IPS-18c (cell line): ENCODE data around the gene CHST4.
A peak's percentile ranks its signal among the peaks of the same experiment; 100 is the strongest.
"Not testable (repeated sequence)": the region's sequence is repeated elsewhere in the genome, so short reads cannot be mapped to it uniquely, and the experiment has no call there.

Source experiments
- H3K4me3 ChIP-seq: 2 replicates; pipeline ENCODE4 v1.7.0; 2013; ENCODE audit warnings: low read depth, mild to moderate bottlenecking, low read length, moderate library complexity; ENCODE audit not compliant: insufficient read depth
- H3K9me3 ChIP-seq: one replicate; pipeline ENCODE4 v1.6.1; 2013; ENCODE audit warnings: mild to moderate bottlenecking, low read length, moderate library complexity; ENCODE audit not compliant: control insufficient read depth, insufficient read depth

The CHST4 gene

DNA sequence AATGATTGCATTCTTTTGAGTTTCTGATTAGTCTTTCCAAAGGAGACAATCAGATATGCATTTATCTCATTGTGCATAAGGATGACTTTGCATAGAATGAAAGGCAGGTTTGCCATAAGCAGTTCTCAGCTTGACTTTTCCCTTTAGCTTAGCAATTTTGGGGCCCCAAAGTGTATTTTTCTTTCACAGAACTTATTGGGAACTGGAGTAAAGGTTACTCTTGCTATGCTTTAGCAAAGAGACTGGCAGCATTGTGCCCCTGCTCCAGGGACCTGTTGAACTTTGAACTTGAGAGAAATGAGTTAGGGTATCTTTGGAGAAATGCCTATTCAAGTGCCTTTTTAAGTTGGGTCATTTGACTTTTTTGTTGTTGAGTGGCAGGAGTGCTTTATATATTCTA is 33.6 kb downstream of the CHST4 start:
- no peaks in the 10 kb centered on the region for H3K9me3 ChIP-seq
- no peak overlapping the region for H3K4me3 ChIP-seq

DNA sequence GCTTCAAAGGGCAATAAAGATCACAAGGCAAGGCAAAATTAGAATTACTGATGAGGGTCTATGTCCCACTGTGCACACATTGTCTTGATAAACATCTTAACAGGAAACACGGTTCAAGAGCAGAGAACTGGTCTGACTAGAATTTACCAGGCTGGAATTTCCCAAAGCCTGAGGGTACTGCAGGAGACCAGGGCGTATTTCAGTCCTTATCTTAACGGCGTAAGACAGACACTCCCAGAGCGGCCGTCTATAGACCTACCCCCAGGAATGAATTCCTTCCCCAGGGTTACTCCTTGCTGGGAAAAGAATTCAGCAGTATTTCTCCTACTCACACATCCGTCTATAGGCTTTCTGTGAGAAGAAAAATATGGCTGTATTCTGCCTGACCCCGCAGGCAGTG is 35.7 kb downstream of the CHST4 start:
- not testable (repeated sequence) for H3K4me3 ChIP-seq, H3K9me3 ChIP-seq

DNA sequence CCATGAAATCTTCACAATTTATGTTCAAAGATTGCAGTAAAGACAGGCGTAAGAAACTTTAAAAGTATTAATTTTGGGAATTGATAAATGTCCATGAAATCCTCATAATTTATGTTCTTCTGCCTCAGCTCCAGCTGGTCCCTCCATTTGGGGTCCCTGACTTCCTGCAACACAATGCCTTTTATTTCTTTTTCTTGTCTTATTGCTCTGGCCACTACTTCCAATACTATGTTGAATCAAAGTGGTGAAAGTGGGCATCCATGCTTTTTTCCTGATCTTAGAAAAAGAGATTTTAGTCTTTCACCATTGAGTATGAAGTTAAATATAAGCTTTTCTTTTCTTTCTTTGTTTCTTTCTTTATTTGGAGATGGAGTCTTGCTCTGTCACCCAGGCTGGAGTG is 36.3 kb downstream of the CHST4 start:
- Histone ChIP-seq H3K4me3 (no peak overlapping the region), H3K9me3 (no peaks in the 10 kb centered on the region)

DNA sequence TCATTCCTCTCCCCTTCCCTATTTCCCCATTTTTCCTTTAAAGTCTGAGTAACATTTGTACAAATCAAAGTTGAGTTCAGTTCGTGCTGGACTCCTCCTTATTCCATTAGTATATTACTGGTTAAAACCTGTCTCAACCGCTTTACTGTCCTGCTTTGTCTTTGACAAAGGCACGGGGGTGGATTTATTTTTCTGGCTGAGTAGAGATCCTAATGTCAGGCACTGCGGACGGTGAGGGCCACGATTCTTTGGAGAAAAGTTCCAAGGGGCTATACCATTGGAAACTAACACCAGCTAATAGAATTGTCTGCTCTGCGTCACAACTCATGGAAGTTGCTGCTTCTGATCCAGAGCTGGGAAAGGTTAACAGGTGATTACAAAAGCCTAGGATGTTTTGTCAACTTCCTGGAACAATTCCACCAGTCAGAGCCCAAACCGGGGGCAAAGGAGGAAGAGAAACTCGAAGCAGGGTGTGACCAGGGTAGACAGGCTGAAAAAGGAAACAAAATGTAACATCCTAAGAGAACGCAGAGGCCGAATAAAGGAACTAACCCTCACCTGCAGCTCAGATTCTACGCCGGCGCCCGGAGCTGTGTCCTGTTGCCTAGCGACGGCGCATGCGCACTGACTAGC is 38.2 kb downstream of the CHST4 start:
- Histone ChIP-seq H3K4me3 (peak overlapping the region; percentile 55), H3K9me3 (no peaks in the 10 kb centered on the region)

DNA sequence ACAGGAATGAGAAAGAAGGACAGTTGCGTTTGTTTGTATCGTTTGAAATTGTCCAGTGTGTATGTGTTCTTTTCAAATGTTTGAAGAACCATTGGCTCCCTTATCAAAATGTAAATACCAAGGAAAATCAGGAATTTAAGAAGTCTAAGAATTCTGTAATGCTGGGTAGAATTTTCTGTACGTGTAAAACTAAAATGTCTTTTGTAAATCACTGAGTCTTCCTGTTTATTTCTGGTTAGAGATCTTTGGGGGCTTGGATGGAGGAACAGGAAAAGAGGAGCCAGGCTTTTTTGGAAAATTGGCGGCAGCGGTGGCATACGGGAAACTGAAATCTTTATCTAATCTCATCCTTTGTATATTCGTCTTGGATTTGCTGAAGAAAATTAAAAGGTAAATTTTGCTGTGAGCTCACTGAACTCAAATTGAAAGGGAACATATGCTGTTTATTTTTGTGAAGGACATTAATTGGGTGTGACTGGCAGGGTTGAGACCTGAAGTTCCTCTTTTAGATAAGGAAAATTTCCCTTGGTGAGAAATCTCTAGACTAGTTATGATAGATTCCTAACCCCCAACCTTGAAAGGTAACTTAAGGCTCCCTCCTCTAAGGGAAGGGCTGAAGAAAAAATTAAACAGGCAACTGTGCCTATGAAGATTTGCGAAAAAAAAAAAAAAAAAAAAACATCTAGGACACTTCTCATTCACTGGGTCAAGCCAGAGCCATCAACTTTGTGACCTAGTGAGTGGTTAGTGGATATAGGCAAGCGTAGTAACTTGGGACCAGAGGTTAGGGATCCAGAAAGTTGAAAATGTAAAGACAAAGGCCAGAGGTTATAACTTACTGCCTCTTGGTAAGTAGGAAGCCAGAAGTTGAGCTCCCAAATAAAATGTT is 39.8 kb downstream of the CHST4 start:
- Histone ChIP-seq H3K9me3 (no peaks in the 10 kb centered on the region), H3K4me3 (no peak overlapping the region)

DNA sequence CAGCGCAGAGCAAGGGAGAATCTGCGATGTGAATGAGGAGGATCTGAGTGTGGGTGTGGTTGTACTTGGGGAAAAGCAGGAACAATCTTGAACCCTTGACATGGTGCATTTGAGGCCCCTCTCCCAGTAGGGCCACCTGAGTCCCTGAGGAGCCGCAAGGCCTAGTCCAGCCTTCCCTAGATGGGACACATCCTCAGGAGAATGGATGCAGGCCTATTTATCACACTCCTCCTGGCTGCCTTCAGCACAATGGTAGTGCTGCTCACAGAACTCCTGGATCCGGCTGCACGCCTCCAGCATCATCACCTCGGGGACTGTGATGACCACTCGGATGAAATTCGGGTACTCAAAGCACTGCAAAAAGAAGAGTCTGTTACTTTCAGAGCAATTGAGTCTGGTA is 41.7 kb downstream of the CHST4 start:
- Histone ChIP-seq H3K4me3 (no peak overlapping the region), H3K9me3 (no peaks in the 10 kb centered on the region)

DNA sequence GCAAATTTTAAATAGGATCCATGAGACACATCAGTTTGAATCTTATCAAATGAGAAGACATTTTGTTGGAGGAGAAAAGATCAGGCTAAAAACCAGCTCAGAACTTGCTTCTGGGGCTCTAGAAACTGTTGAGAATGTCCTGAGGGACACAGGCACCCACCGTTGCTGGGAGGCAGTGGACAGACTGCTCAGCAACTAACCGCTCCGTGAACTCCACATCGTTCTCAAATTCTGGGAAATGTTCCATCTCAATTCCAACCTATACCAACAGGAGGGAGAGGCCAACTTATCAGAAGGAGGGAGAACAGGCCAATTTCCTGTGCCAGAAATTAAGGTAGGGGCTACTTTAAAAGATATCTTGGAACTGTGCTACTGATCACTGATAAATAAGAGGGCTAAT is 42.3 kb downstream of the CHST4 start:
- Histone ChIP-seq H3K9me3 (no peaks in the 10 kb centered on the region), H3K4me3 (no peak overlapping the region)

DNA sequence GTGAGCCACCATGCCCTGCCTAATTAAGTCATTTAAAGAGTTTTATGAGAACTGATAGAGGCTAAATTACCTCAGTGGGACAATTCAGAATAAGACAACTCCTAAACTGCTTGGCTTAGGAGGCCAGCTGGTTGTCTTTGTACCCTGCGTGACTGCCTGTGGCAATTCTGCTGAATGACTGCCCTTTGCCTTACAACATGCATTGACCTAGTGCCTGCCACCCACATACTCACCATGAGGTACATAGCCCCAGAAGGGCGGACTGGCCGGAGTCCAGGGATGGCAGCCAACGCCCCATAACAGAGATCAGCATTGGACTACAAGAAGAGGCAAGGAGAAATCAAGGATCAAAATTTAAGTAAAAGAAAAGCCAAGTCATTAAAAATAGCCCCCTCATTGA is 43.4 kb downstream of the CHST4 start:
- H3K9me3 ChIP-seq = no peaks in the 10 kb centered on the region
- H3K4me3 ChIP-seq = no peak overlapping the region

DNA sequence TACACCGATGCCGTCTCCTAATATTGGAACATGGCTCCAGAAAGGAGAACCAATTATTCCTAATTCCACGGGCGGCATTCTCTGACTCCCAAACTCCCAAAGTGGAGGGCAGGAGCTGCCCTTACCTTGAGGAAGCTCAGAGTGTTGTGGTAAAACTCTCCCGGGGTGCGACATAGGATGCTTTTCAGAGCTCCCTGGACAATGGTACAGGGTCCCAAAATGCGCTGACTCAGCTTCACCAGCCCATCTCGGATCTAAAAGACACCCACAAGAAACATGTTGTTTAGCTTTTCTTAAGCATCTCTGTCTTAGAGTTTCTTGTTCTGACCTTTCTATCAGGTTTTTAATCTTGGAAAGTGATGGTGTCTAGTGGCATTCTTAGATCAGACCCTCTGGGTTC is 43.9 kb downstream of the CHST4 start:
- no peak overlapping the region for H3K4me3 ChIP-seq

DNA sequence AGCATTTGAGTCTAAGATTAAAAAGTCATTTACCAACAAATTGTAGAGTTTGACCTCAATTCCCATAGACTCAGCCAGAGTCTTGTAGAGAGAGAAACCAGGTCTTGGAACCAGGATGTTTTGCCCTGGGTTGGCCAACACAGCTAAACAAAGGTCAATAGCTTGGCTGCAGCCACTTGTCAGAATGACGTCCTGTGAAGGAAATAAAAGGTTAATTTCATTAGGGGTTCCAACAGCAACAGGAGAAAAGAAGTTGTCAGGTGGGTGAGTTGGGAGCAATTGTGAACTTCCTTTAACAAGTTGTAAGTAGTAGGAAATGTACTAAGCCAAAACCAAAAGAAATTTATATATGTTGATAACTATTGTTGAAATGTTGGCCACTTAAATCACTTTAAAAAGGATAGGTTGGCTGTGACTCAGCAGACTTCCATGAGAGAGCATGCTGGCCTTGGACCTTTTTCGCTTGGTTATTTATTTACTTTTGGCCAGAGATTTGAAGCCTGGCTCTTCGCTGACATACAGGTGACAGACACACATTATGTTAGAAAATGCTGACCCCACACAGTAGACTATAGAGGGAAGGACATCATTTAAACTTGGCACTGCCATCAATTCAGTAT is 46.4 kb downstream of the CHST4 start:
- H3K9me3 ChIP-seq = no peaks in the 10 kb centered on the region
- no peak overlapping the region for H3K4me3 ChIP-seq

More for the DNA sequence above, 43.9 kb downstream of the CHST4 start:
- H3K9me3 ChIP-seq = no peaks in the 10 kb centered on the region

DNA sequence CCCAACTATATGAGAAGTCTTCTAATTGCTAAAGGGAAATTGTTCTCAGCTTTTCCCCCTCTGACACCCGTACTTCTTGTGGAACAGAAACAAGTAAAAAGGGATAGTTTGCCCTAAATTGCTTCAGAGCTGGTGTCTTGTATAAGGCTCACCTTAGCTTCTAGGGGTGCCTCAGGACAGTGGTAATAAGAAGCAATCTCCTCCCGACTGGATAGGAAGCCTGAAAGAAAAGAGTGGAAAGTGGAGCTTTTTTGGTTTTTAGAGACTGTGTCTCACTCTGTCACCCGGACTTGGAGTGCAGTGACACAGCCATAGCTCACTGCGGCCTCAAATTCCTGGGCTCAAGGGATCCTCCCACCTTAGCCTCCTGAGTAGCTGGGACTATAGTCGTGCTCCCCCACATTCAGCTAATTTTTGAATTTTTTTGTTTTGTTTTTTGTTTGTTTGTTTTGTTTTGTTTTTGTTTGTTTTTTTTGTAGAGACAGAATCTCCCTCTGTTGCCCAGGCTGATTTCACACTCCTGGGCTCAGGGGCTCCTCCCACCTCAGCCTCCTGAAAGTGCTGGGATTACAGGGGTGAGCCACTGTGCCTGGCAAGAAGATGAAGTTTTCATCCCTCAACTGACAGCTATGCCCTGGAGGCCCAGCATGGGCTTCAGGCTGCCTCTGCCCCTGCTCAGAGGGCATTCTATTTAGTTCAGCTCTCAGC is 47.3 kb downstream of the CHST4 start:
- H3K9me3 ChIP-seq = no peaks in the 10 kb centered on the region
- no peak overlapping the region for H3K4me3 ChIP-seq

DNA sequence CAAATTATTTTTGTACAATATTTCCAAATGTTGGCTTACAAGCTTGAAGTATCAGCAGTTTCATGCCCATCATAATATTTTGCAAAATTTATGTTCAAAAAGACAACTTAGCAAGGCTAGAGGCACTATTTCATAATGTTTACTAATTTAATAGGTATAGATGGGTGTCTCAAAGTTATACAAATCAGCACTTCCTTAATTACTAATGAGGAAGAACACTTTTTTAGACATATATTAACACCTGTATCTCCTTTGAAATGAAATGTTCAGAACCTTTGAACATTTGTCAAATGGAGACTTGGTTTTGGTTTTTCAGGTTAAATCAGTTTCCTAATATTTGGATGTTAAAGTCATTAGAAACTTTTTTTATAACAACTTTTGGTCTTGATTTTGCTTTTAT is 48.5 kb downstream of the CHST4 start:
- H3K9me3 ChIP-seq = no peaks in the 10 kb centered on the region

DNA sequence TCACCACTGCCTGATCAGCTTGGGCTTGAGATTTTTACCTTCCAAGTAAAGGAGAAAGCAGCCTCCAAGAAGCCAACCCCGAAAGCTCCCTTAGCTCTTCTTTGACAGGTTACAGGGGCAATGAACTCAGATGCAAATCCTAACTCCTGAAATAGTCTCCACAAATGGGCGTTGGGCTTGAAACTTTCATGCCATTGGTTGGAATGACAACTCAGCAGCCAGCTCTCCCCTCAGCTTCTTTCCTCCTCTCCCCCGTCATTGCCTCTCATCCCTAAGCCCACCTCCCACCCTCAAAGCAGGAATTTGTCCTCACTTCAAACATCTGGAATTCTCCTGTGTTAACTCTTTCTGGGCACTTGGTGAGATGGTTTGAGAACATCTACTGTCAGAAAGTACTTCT is 50.7 kb downstream of the CHST4 start, which contains the start of gene TAT:
Gene TAT, minus strand, starts transcription at position 122 of the 400 bp plus-strand sequence. CDS start 677 bp downstream, outside the sequence.
- no peaks in the 10 kb centered on the region for H3K9me3 ChIP-seq
- H3K4me3 ChIP-seq = no peak within 1 kb of the TSS

More for the DNA sequence above, 48.5 kb downstream of the CHST4 start:
- no peak overlapping the region for H3K4me3 ChIP-seq

DNA sequence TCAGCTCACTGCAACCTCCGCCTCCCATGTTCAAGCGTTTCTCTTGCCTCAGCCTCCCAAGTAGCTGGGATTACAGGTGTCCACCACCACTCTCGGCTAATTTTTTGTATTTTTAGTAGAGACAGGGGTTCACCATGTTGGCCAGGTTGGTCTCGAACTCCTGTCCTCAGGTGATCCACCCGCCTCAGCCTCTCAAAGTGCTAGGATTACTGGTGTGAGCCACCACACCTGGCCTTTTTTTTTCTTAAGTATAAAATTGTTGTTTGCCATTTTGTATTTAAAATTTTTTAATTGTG is 56.3 kb downstream of the CHST4 start:
- H3K4me3 ChIP-seq, H3K9me3 ChIP-seq: not testable (repeated sequence)

DNA sequence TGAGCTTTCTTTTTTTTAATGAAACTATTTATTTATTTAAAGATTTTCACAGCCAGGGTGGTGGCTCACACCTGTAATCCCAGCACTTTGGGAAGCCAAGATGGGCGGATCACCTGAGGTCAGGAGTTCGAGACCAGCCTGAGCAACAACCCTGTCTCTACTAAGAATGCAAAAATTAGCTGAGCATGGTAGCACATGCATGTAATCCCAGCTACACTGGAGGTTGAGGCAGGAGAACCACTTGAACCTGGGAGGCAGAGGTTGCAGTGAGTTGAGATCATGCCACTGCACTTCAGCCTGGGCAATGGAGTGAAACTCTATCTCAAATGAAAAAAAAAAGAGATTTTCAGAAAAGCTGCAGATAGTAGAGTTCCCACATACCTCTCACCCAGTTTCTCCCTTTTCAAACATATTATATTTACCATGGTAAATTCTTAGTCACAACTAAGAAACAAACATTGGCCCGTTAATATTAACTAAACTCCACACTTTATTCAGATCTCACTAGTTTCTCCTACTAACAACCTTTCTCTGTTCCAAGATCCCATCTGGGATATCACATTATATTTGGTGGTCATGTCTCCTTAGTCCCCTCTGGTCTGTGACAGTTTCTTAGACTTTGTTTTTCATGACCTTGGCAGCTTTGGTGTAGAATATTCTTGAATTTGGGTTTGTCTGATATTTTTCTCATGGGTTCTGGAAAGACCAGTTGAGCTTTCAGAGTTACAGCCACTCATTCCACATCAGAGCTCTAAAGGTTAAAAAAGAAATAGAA is 58.5 kb downstream of the CHST4 start:
- Histone ChIP-seq H3K9me3 (peaks cover 4% of the 10 kb centered on the region), H3K4me3 (no peak overlapping the region)

DNA sequence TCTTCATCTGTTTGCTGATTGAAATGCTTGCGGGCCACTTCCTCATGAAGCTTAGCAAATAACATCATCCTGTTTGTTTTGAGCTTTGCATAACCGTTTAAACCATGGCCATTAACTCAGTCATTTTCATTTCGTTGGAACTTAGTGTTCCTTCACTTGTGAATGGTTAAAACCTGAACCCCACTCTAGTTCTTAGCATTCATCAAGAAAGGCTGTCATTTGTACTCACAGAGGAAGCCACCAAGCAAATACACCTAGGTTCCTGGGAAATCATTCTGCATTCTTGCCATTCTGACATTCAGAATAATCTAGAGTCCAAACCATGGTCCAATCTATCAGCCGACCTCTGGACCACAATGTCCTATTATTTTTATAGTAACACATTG is 59.1 kb downstream of the CHST4 start:
- Histone ChIP-seq H3K9me3 (peaks cover 4% of the 10 kb centered on the region), H3K4me3 (no peak overlapping the region)
